HG02623 (cell line): ENCODE measurements around the gene SMARCA1.

Experiments
- ATAC-seq: cut with Tn5 transposase; IDR thresholded peaks from one replicate; pipeline ENCODE4 v1.9.1; 2021; ENCODE audit warnings: moderate library complexity; ENCODE audit not compliant: unreplicated experiment

SMARCA1 gene

DNA sequence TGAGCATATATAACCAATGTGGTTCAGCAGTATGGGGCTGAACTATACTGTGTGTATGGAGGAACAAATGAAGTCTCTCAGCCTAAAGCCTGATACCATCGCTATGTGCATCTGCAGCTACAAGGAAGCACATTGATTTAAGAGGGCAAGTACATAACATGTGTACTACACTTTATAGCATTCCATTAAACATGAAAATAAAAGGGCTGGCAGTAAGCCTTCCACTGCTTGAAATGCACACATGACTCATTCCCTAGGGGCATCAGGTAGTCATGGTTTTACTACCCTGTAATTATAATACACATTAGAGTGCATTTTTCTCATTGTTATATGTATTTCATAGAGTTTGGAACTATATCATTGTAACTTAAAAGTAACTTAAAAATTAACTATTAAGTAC lies 51.2 kb downstream of the SMARCA1 start:
- no peak for ATAC-seq

DNA sequence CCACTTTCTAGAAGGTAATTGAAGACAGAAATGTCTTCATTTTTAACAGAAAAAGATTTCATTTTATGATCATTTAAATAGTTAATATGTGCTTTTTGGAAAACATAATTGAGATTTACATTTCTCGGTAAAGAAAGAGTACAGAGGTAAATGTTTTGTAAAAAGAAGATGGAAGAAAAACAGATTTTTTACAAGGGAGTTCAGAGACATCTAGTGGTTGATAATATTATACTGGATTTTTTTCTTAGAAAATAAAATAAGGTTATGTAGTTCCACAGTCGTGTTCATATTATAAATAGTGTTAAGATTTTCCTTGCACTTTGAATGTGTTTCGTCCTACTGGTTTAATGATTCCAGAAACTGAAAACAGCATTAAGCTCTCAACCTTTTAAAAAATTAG lies 60.6 kb downstream of the SMARCA1 start:
- ATAC-seq: no peak

DNA sequence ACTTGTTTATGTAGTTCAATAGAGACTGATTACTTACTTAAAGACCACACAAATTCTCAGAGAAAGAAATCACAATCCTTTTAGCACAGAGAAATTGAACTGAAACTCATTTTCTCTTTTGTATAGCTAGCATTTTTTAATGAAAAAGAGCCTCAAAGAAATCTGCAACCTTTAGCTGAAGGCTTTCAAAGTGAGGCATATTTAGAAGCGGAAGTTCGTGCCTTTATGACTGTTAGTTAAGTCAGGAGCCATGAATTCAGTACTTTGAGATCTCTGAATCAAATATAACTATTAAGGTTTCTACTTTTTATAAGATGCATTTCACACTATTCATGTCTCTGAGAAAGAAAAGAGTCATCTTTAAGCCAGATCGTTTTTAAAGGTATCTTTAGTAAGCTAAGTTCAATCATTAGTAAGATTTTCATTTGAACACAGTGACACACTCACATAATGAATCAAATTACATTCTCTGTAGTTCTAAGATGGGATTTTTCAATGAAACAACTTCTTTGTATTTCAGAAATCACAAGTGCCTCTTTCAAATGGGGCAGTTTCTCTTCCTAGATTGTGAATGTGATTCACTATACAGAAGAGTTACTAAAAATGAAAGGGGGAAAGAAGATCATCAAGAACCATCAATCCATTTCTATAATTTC lies 61.4 kb downstream of the SMARCA1 start:
- no peak for ATAC-seq

DNA sequence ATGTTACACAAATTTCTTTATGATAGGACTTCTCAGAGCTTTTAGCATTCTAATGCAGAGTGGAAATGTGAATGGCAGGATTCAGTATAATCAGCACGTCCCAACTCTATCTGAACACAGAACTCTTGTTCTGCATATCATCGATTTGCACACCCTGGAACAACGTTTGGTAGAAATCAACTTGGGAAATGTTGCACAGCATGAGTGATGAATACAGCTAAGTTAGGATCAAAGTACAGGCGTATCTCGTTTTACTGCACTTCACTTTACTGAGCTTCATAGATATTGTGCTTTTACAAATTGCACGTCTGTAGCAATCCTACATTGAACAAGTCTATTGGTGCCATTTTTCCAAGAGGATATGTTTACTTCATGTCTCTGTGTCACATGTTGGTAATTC lies 70.8 kb downstream of the SMARCA1 start:
- ATAC-seq: no peak

DNA sequence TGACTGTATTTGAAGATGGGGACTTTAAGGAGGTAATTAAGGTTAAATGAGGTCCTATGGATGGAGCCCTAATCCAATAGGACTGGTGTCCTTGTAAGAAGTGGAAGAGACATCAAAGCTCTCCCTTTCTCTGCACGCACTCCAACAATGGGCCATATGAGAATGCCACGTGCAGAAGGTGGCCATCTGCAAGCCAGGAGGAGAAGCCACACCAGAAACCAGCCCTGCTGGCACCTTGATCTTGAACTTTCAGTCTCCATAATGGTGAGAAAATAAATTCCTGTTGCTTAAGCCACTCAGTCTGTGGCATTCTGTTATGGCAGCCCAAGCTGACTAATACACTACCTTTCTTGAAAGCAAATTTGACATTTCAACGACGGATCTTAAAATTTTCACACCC lies 73.2 kb downstream of the SMARCA1 start:
- no peak for ATAC-seq

DNA sequence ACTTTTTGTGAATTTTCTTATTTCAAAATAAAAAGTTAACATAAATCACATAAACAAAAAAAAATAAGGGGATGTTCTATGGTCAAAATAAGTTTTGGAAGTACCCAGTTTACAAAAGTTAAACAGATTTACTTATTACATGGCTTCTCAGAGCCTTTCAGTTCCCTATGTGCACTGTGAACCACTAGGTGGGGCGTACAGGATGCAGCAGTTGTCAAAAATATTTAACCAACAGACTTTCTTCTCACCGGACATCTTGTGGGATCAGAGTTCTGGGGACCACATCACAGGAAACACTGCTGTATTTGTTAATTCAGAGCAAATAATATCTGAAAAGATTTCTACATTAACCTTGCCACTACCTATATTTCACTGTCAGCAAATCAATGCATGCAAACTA lies 74.1 kb downstream of the SMARCA1 start:
- no peak for ATAC-seq

DNA sequence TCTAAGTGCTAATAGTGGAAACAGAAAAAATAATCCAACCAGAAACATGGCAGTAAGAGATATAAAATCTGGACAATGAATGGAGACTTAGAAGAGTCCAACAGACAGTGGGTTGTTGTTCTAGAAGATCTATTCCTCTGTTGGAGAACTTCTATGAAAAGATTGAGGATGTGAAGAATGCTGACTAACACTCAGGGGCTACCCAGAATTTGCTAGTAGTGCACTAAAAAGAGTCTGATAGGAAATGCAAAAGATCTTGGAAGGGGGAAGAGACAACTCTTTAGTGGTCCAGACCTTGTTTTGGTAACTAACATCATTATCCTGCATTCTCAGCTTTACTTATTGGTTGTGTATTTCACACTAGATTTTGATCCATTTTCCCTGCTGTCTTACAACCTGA lies 77.9 kb downstream of the SMARCA1 start:
- no peak for ATAC-seq

DNA sequence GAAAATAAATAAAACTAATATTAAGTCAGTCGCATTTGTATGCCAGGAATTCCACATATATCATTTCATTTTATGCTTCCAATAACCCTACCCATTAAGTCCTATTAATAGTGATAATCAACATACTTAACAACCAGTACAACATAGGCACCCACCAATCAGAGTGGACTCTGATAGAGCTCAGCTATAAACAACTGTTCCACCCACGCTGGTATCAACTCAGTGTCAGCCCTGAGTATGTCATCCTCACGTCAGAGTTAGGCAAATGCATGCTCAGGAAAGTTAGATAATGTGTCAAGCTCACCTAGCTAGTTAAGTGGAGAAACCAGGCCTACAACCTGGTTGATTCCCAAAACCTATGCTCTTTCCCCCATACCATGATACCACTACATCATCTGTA lies 89.3 kb downstream of the SMARCA1 start:
- no peak for ATAC-seq

DNA sequence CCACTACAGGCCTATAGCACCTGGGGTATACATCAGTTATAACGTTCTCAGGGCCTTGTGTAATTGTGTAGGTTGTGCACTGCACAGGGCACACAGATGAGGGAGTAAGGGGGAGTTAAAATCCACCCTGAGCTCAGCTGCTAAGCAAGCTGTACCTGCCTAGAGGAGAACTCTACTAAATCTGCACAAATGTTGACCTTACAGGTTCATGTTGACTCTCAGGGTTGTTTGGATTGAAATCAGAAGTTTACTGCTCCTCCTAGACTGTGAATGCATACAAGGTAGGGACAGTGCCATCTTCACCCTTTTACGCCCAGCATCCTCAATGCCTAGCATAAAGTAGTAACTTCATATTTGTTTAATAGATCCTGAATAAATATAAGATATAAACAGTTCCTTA lies 89.8 kb downstream of the SMARCA1 start:
- no peak for ATAC-seq

DNA sequence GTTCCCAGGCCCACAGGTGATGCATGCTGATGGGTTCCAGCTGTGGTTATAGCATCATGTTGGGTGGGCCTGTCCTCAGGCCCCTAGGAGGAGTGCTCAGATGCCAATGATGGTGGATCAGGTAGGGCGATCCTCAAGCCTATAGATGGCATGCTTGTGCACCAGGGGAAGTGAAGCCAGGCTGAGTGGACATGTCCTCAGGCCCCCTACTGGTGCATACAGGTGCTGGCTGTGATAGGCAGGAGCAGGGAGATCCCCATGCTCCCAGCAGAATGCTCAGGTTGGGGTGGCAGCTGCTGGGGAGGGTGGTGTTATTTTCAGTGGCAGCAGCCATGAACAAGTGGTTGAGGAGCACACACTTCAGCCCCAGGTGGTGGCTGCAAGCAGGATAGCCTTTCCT lies 96.0 kb downstream of the SMARCA1 start:
- no peak for ATAC-seq

DNA sequence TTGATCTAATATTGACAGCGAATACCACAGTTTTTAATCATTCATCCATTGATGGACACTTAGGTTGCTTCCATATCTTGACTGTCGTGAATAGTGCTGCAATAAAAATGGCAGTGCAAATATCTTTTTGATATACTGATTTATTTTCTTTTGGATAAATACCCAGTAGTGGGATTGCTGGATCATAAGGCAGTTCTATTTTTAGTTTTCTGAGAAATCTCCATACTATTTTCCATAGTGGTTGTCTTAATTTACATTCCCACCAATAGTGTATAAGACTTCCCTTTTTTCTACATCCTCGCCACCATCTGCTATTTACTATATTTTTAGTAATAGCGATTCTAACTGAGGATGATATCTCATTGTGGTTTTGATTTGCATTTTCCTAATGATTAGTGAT lies 100.1 kb downstream of the SMARCA1 start:
- ATAC-seq: no peak

DNA sequence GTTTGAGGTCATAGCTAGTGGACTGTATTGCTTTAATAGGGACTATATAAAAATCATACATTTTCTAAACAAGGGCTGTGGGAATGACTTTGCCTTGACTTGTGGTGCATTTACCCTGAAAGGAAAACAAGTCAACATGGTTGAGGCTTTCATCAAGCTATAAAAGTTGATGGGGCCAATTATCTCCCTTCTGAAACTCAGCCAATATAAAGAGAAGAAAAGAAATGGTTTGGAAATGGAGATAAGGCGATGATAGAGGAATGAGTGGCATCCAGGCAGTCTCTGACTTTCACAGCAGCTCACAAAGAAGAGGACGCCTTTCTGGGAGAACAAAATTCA lies 118.7 kb downstream of the SMARCA1 start:
- ATAC-seq: no peak

DNA sequence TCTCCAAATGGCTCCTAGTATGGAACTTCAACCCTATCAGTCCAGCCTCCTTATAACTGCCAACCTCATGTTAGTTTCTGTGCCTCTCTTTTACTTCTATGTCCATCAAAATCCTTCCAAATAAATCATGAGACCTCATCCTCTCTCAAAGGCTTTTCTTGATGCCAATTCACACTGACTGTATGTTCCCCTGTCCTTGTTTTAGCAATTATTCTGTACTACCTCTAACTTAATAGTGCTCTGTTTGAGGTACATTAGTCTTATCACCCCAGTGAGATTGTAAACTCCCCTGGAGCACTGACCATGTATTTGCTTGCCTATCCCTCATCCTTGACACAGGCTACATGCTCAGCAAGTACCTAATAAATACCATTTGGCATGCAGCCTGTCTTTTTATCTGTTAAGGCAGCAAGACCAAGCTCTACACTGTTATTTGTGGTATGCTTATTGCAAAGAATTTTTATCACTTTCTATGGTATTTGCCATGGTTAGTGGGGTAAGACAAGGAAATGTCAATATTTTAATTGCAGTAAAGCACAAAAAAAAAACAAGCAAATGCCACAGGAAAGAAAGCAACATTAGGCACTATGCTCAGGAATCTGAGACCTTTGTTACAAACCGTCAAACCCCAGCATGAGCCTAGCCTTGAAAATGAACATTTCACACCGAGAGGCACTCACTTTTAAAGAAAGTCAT lies 119.2 kb downstream of the SMARCA1 start:
- ATAC-seq: no peak
